WERI-Rb-1 (cell line): ENCODE measurements around the gene MTUS2.

Experiments
- DNase-seq: peaks from one replicate; pipeline ENCODE4 v3.0.0-alpha.2; 2020
- H3K27ac ChIP-seq: fragments of 250-450 bp; sonication (Bioruptor Pico); 2 replicates; pipeline ENCODE4 v1.5.1; 2020; ENCODE audit warnings: mild to moderate bottlenecking, moderate library complexity
- H3K27me3 ChIP-seq: fragments of 250-450 bp; sonication (Bioruptor Pico); 2 replicates; pipeline ENCODE4 v1.5.1; 2021; ENCODE audit warnings: mild to moderate bottlenecking, low read depth, moderate library complexity; ENCODE audit not compliant: insufficient read depth, severe bottlenecking
- H3K36me3 ChIP-seq: fragments of 250-450 bp; sonication (Bioruptor Pico); 2 replicates; pipeline ENCODE4 v1.5.1; 2020; ENCODE audit warnings: mild to moderate bottlenecking, moderate library complexity
- H3K4me3 ChIP-seq: 2 replicates; pipeline ENCODE4 v1.5.1; 2011; ENCODE audit warnings: low read depth, mild to moderate bottlenecking, control low read depth, low read length
- H3K9me3 ChIP-seq: fragments of 250-450 bp; sonication (Bioruptor Pico); 2 replicates; pipeline ENCODE4 v1.5.1; 2021; ENCODE audit warnings: mild to moderate bottlenecking, moderate library complexity; ENCODE audit not compliant: severe bottlenecking
- TF ChIP-seq, protein P1 (sequence below): IDR thresholded peaks from 2 replicates; pipeline ENCODE4 v1.5.1; 2011; ENCODE audit warnings: low read depth, mild to moderate bottlenecking, control low read depth, inconsistent platforms, low read length

The MTUS2 gene

DNA sequence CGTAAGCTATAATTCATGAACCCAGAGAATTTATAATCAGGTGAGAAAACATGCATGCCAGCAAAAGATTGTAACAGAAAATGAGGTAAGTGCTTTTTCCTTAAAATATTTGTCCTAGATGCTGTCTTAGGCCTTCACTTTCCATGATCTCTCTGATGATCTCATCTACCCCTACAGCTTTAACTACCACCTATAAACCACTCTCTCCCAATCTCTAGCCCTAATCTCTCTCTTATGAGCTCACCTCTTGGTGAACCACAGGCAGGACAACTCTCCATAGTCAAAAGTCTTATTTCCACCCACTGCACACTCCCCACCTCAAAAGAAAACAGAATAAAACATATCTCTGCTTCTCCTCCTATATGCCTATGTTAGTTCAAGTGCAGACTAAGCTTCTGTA is 638.3 kb downstream of the MTUS2 start:
- H3K27ac ChIP-seq: no peak overlapping the region
- TF ChIP-seq, protein P1, sequence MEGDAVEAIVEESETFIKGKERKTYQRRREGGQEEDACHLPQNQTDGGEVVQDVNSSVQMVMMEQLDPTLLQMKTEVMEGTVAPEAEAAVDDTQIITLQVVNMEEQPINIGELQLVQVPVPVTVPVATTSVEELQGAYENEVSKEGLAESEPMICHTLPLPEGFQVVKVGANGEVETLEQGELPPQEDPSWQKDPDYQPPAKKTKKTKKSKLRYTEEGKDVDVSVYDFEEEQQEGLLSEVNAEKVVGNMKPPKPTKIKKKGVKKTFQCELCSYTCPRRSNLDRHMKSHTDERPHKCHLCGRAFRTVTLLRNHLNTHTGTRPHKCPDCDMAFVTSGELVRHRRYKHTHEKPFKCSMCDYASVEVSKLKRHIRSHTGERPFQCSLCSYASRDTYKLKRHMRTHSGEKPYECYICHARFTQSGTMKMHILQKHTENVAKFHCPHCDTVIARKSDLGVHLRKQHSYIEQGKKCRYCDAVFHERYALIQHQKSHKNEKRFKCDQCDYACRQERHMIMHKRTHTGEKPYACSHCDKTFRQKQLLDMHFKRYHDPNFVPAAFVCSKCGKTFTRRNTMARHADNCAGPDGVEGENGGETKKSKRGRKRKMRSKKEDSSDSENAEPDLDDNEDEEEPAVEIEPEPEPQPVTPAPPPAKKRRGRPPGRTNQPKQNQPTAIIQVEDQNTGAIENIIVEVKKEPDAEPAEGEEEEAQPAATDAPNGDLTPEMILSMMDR: no peak
- H3K27me3 ChIP-seq: no peaks in the 10 kb centered on the region
- no peak for DNase-seq
- H3K9me3 ChIP-seq: no peaks in the 10 kb centered on the region
- H3K36me3 ChIP-seq: no peaks in the 10 kb centered on the region
- no peak overlapping the region for H3K4me3 ChIP-seq

DNA sequence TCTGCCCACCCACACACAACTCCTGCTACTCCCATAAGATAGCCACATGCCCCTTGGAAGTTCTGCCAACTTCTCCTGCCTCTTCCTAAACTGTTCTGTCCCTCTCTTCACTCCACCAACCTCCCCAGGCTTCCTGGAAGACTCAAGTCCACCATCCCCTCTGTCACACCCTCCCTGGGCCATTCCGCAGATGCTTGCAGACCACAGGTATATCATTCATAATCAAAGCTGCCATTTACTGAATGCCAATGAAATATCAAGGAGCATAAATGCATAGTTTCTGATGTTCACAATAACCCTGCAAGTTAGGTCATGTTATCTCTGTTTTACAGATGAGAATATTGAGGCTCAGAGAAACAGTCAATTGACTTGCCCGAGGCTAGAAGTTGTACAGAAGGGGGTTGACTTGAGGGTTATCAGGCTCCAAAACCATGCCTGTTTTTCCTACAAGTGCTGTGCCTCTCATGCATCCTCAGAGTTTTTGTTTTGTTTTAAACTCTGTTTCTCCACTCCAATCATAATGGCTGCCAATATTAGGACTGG is 639.7 kb downstream of the MTUS2 start:
- H3K27ac ChIP-seq: no peak overlapping the region
- no peaks in the 10 kb centered on the region for H3K9me3 ChIP-seq
- H3K4me3 ChIP-seq: no peak overlapping the region
- TF ChIP-seq, protein P1: no peak
- DNase-seq: no peak
- H3K36me3 ChIP-seq: no peaks in the 10 kb centered on the region
- no peaks in the 10 kb centered on the region for H3K27me3 ChIP-seq

DNA sequence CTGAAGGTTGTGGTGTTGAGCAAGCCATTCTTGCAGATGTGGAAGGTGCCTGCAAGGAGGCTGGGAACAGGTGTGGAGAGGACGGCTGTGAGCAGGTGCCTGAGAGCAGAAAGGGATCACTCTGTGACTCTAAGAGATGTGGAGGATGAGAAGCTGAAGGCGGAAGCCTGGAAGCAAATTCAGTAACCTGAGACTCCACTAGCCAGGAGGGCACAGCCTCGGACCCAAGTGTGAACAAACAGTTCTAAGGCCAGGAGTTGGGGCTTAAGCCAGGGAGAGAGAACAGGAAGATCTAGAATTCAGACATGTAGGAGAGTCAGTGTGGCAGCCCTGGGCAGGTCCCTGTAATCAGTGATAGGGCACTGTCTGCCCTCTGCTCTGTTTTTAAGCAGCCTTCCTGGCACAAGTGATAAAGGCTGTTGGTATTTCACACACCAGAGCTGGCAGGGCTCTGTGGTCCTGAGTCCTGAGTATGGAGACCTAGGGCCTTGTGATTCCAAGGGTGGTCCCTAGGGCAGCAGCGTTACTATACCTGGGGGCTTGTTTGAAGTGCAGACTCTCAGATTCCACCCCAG is 644.1 kb downstream of the MTUS2 start:
- TF ChIP-seq, protein P1: no peak
- Histone ChIP-seq H3K9me3 (no peaks in the 10 kb centered on the region), H3K4me3 (no peak overlapping the region), H3K27me3 (no peaks in the 10 kb centered on the region), H3K27ac (no peak overlapping the region), H3K36me3 (no peaks in the 10 kb centered on the region)
- DNase-seq: no peak

DNA sequence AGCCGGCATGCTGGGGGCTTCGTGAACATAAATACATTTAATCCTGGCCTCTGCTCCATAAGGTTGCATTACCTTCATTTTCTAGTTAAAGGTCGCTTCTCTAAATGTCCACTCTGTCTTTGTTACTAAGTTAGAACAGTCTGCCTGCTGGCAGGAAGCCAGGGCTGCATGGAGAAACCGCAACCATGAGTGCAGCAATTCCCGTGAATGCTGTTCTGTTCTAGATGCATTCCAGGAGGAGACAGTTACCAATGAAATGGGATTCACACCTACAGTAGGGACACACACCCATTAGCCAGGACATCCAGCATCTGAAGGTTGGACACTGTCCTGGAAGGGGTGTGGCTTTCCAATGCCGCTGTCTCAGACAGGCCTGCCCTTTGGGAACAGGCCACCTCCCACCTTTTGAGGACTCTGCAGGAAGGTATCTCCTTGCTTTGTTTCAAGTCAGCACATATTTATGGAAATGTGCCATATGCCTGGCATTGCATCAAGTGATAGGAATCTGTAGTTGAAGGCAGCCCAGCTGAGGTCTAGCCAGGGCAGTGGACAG is 645.7 kb downstream of the MTUS2 start:
- no peak for DNase-seq
- Histone ChIP-seq H3K4me3 (no peak overlapping the region), H3K36me3 (no peaks in the 10 kb centered on the region), H3K9me3 (no peaks in the 10 kb centered on the region), H3K27ac (no peak overlapping the region), H3K27me3 (no peaks in the 10 kb centered on the region)
- TF ChIP-seq, protein P1: no peak

GRCh38 chr13:29471551-29471950 is 651.4 kb downstream of the MTUS2 start:
- TF ChIP-seq, protein P1: no peak
- H3K4me3 ChIP-seq: no peak overlapping the region
- no peaks in the 10 kb centered on the region for H3K9me3 ChIP-seq
- DNase-seq: no peak
- no peak overlapping the region for H3K27ac ChIP-seq
- no peaks in the 10 kb centered on the region for H3K36me3 ChIP-seq
- H3K27me3 ChIP-seq: no peaks in the 10 kb centered on the region
